Hepatocyte (in vitro differentiated cells): ENCODE results near the gene MSI2. TPM values are rescaled to one million over a fixed set of nuclear protein-coding genes. Genes with fewer than 3 reads are reported as not detected.

Source experiments
- DNase-seq: peaks from one replicate; pipeline ENCODE4 v3.0.0-alpha.2; 2016; ENCODE audit warnings: low spot score
- H2AFZ ChIP-seq: fragments of 200-600 bp; sonication (generic); 2 replicates; pipeline ENCODE4 v1.6.0; 2016; ENCODE audit warnings: antibody characterized with exemption, mild to moderate bottlenecking
- H3K27ac ChIP-seq: fragments of 200-600 bp; sonication (generic); 2 replicates; pipeline ENCODE4 v1.5.1; 2016; ENCODE audit warnings: mild to moderate bottlenecking
- H3K27me3 ChIP-seq: fragments of 200-600 bp; sonication (generic); 2 replicates; pipeline ENCODE4 v1.6.1; 2016
- H3K36me3 ChIP-seq: fragments of 200-600 bp; sonication (generic); replicated peaks from 2 replicates; pipeline ENCODE4 v1.5.1; 2016; ENCODE audit warnings: low read depth; ENCODE audit not compliant: insufficient read depth
- H3K4me1 ChIP-seq: fragments of 200-600 bp; sonication (generic); 2 replicates; pipeline ENCODE4 v1.5.1; 2016; ENCODE audit warnings: mild to moderate bottlenecking, moderate library complexity; ENCODE audit not compliant: insufficient read depth
- H3K4me2 ChIP-seq: fragments of 200-600 bp; sonication (generic); 2 replicates; pipeline ENCODE4 v1.6.0; 2016
- H3K4me3 ChIP-seq: fragments of 200-600 bp; sonication (generic); 2 replicates; pipeline ENCODE4 v1.5.1; 2016; ENCODE audit warnings: mild to moderate bottlenecking
- H3K79me2 ChIP-seq: fragments of 200-600 bp; sonication (generic); 2 replicates; pipeline ENCODE4 v1.6.0; 2017; ENCODE audit warnings: mild to moderate bottlenecking
- H3K9me2 ChIP-seq: fragments of 200-600 bp; sonication (generic); replicated peaks from 2 replicates; pipeline ENCODE4 v1.6.0; 2017; ENCODE audit warnings: mild to moderate bottlenecking; ENCODE audit not compliant: insufficient read depth
- H3K9me3 ChIP-seq: fragments of 200-600 bp; sonication (generic); 2 replicates; pipeline ENCODE4 v1.5.1; 2016; ENCODE audit warnings: low read depth, mild to moderate bottlenecking
- H4K20me1 ChIP-seq: fragments of 200-600 bp; sonication (generic); 2 replicates; pipeline ENCODE4 v1.6.0; 2016; ENCODE audit warnings: mild to moderate bottlenecking; ENCODE audit not compliant: insufficient read depth, poor library complexity, severe bottlenecking
- EZH2 ChIP-seq: fragments of 200-600 bp; sonication (generic); IDR thresholded peaks from 2 replicates; pipeline ENCODE4 v1.6.1; 2016; ENCODE audit warnings: antibody characterized with exemption, mild to moderate bottlenecking, borderline replicate concordance
- EZH2phosphoT487 ChIP-seq: fragments of 200-600 bp; sonication (generic); IDR thresholded peaks from one replicate; pipeline ENCODE4 v1.6.1; 2018; ENCODE audit warnings: antibody characterized with exemption, mild to moderate bottlenecking, low read depth, moderate library complexity; ENCODE audit not compliant: unreplicated experiment, severe bottlenecking
- WGBS: methylation state at CpG from one replicate; pipeline ENCODE4 v1.1.6; 2016; ENCODE audit warnings: low lambda C conversion rate; ENCODE audit errors: missing lambda C conversion rate; 5-methylcytosine and 5-hydroxymethylcytosine counted together
- polyA plus RNA-seq: library from polyadenylated mRNA; unstranded; fragments of >200 nt; fragmentation: Nextera tagmentation; extraction: Ambion mirVana; gene quantifications from 2 replicates; pipeline ENCODE4 v1.2.1, GENCODE V29; 2016
- total RNA-seq: library from RNA; depleted of rRNA; stranded (reverse); fragments of >200 nt; gene quantifications from 2 replicates; pipeline ENCODE4 v1.2.3, GENCODE V29; 2014
- TF ChIP-seq, protein P1 (sequence below): fragments of 200-600 bp; sonication (generic); IDR thresholded peaks from 2 replicates; pipeline ENCODE4 v1.5.1; 2016; ENCODE audit warnings: antibody characterized with exemption, mild to moderate bottlenecking; ENCODE audit not compliant: poor library complexity

The MSI2 gene
- total and polyA plus RNA-seq, 2 experiments from 2014 or later: 16.1 to 60.6 TPM

- Histone ChIP-seq H3K27ac (no peak overlapping the region), H3K9me3 (no peaks in the 10 kb centered on the region), H3K79me2 (peaks cover 84% of the 10 kb centered on the region), H3K4me1 (peaks cover 33% of the 10 kb centered on the region), H3K4me3 (no peak overlapping the region), H3K4me2 (no peak overlapping the region), H2AFZ (no peak overlapping the region), H3K27me3 (no peaks in the 10 kb centered on the region), H4K20me1 (no peaks in the 10 kb centered on the region), H3K9me2 (no peaks in the 10 kb centered on the region), H3K36me3 (no peaks in the 10 kb centered on the region)
- no peak for DNase-seq
- TF ChIP-seq EZH2phosphoT487: no peak
- WGBS: 86% methylated on average over 17 of the region's 17 CpGs
These were observed 189.6 kb downstream of the MSI2 start for GRCh38 chr17:57445772-57446472.

DNA sequence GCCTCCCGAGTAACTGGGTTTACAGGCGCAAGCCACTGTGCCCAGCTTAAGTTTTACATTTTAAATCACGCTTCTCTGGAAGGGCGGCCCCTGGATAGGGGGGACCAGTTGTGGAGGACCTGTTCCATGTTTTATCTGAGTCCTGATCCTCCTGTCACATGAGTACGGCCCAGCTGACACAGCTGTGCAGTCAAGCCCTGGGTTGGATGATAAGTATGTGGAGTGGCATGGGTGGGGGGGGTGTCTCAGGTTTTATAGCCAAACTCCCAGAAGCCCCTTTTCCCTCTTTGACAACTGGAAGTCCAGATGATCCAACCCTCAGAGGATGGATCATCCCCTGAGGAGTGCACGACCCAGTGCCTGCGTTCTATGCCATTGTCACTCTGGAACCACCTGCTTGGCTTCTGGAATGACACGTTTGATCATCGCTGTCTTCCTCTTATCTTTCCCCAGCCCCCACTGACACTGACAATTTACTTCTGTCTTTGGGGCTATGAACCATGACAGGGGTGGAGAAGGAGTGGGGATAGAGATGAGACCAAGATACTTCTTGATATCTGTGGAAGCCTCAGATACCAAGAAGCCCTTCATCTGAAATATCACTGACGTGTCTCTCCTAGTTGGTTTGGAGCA, 191.2 kb downstream of the MSI2 start:
- TF ChIP-seq, protein P1, sequence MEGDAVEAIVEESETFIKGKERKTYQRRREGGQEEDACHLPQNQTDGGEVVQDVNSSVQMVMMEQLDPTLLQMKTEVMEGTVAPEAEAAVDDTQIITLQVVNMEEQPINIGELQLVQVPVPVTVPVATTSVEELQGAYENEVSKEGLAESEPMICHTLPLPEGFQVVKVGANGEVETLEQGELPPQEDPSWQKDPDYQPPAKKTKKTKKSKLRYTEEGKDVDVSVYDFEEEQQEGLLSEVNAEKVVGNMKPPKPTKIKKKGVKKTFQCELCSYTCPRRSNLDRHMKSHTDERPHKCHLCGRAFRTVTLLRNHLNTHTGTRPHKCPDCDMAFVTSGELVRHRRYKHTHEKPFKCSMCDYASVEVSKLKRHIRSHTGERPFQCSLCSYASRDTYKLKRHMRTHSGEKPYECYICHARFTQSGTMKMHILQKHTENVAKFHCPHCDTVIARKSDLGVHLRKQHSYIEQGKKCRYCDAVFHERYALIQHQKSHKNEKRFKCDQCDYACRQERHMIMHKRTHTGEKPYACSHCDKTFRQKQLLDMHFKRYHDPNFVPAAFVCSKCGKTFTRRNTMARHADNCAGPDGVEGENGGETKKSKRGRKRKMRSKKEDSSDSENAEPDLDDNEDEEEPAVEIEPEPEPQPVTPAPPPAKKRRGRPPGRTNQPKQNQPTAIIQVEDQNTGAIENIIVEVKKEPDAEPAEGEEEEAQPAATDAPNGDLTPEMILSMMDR: no peak
- TF ChIP-seq EZH2 (no peak), EZH2phosphoT487 (no peak)
- Histone ChIP-seq H3K79me2 (peaks cover 70% of the 10 kb centered on the region), H3K27ac (no peak overlapping the region), H3K4me2 (no peak overlapping the region), H3K9me2 (no peaks in the 10 kb centered on the region), H2AFZ (no peak overlapping the region), H3K4me3 (no peak overlapping the region), H4K20me1 (no peaks in the 10 kb centered on the region), H3K9me3 (no peaks in the 10 kb centered on the region), H3K36me3 (no peaks in the 10 kb centered on the region), H3K4me1 (peaks cover 17% of the 10 kb centered on the region), H3K27me3 (no peaks in the 10 kb centered on the region)
- no peak for DNase-seq
- 93% methylated on average over 10 of the region's 10 CpGs for WGBS

DNA sequence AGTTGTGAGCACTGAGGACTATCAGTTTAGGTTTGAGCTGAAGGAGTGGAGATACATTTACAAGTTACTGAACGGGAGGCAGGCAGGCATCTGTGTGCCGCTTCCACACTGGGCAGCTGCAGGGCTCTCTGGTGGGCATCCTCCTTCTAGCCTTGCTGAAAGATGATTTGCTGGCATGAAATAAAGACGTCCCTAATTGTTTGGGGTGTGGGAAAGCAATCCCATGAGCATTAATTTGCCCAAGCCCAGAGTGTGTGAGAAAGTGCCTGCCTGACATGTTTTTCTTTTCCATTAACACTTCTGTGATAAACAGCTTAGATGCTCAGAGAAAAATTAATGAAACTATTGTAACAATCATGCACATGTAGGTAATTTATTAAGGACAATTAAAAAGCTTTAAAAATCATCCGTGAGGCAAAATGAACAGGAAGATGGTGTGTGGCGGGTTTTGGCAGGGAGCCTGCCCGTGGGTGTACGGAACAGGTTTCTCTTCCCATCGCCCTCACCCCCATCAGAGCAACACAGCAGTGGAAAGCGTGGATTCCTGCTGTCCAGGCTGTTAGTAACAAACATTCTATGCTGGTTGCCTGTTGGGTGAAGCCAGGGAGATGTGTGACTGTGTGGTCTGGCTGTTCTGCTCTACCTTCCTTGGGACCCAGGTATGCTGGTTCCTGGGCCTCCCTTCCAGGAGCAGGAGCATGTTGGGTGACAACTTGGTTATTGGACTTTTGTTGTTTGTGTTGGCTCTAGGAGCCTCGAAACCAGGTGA, 191.9 kb downstream of the MSI2 start:
- H3K4me3 ChIP-seq: no peak overlapping the region
- H3K4me2 ChIP-seq: no peak overlapping the region
- no peak for DNase-seq
- whole genome bisulfite sequencing: 91% methylated on average over 10 of the region's 10 CpGs
- no peaks in the 10 kb centered on the region for H3K27me3 ChIP-seq
- peaks cover 63% of the 10 kb centered on the region for H3K79me2 ChIP-seq
- H3K9me2 ChIP-seq: no peaks in the 10 kb centered on the region
- H3K4me1 ChIP-seq: peaks cover 13% of the 10 kb centered on the region
- no peak overlapping the region for H3K27ac ChIP-seq
- no peak overlapping the region for H2AFZ ChIP-seq
- H4K20me1 ChIP-seq: no peaks in the 10 kb centered on the region
- TF ChIP-seq EZH2 (no peak), EZH2phosphoT487 (no peak)
- TF ChIP-seq, protein P1: no peak
- no peaks in the 10 kb centered on the region for H3K36me3 ChIP-seq
- no peaks in the 10 kb centered on the region for H3K9me3 ChIP-seq
